ENCODE data around the gene LOXL1.

GRCh38 chr15:73930790-73931281 lies 4.6 kb downstream of the LOXL1 start:
- TF ChIP-seq CTCF (IDR thresholded peaks at IDR 0.05; ENCODE audit: low read depth, low read length), result no peak
- no peak for TF ChIP-seq POLR2A (IDR thresholded peaks at IDR 0.05; ENCODE audit: extremely low read depth, insufficient read length)
- TF ChIP-seq MYC (IDR thresholded peaks at IDR 0.05; ENCODE audit: low read depth, low read length), result no peak

Data from NB4 (cell line).